ENCODE results near the gene PRND.

Gene PRND

GRCh38 chr20:4721719-4722118, at the start of gene PRND:
PRND (plus strand) TSS chr20:4721909; CDS start chr20:4724552, 2,643 bp downstream.
- TF ChIP-seq POLR2A (IDR thresholded peaks at IDR 0.05; ENCODE audit: low read length) = no peak
- no peak for TF ChIP-seq GATA1 (IDR thresholded peaks at IDR 0.05; ENCODE audit: low read depth, low read length)
- no peak for DNase-seq

- TF ChIP-seq POLR2A (IDR thresholded peaks at IDR 0.05; ENCODE audit: low read length) = no peak
- TF ChIP-seq GATA1 (IDR thresholded peaks at IDR 0.05; ENCODE audit: low read depth, low read length) = no peak
- no peak for DNase-seq
Measured at GRCh38 chr20:4672948-4673347, 48.8 kb upstream of the PRND start.

- TF ChIP-seq POLR2A (IDR thresholded peaks at IDR 0.05; ENCODE audit: low read length) (no peak), GATA1 (IDR thresholded peaks at IDR 0.05; ENCODE audit: low read depth, low read length) (no peak)
- DNase-seq = peak; percentile 56 to 83
Measured at GRCh38 chr20:4673371-4674001, 48.2 kb upstream of the PRND start.

- TF ChIP-seq GATA1 (IDR thresholded peaks at IDR 0.05; ENCODE audit: low read depth, low read length) (no peak), POLR2A (IDR thresholded peaks at IDR 0.05; ENCODE audit: low read length) (no peak)
- DNase-seq = no peak
Measured at GRCh38 chr20:4674672-4675071, 47.0 kb upstream of the PRND start.

- TF ChIP-seq POLR2A (IDR thresholded peaks at IDR 0.05; ENCODE audit: low read length) (no peak), GATA1 (IDR thresholded peaks at IDR 0.05; ENCODE audit: low read depth, low read length) (no peak)
Measured at GRCh38 chr20:4677846-4678245, 43.9 kb upstream of the PRND start.

GRCh38 chr20:4681401-4681800, 40.3 kb upstream of the PRND start:
- TF ChIP-seq GATA1 (IDR thresholded peaks at IDR 0.05; ENCODE audit: low read depth, low read length) (no peak), POLR2A (IDR thresholded peaks at IDR 0.05; ENCODE audit: low read length) (no peak)
- DNase-seq = no peak

More at GRCh38 chr20:4677846-4678245, 43.9 kb upstream of the PRND start:
- DNase-seq = no peak

GRCh38 chr20:4681991-4682401, 39.7 kb upstream of the PRND start:
- DNase-seq = no peak
- TF ChIP-seq GATA1 (IDR thresholded peaks at IDR 0.05; ENCODE audit: low read depth, low read length) (no peak), POLR2A (IDR thresholded peaks at IDR 0.05; ENCODE audit: low read length) (no peak)

GRCh38 chr20:4682682-4683081, 39.0 kb upstream of the PRND start:
- DNase-seq = no peak
- TF ChIP-seq POLR2A (IDR thresholded peaks at IDR 0.05; ENCODE audit: low read length) (no peak), GATA1 (IDR thresholded peaks at IDR 0.05; ENCODE audit: low read depth, low read length) (no peak)

- TF ChIP-seq GATA1 (IDR thresholded peaks at IDR 0.05; ENCODE audit: low read depth, low read length) = no peak
- no peak for TF ChIP-seq POLR2A (IDR thresholded peaks at IDR 0.05; ENCODE audit: low read length)
- DNase-seq = no peak
Measured at GRCh38 chr20:4683261-4683660, 38.4 kb upstream of the PRND start.

GRCh38 chr20:4684837-4685413, 36.8 kb upstream of the PRND start:
- no peak for DNase-seq
- TF ChIP-seq POLR2A (IDR thresholded peaks at IDR 0.05; ENCODE audit: low read length) (no peak), GATA1 (IDR thresholded peaks at IDR 0.05; ENCODE audit: low read depth, low read length) (no peak)

- no peak for DNase-seq
- TF ChIP-seq POLR2A (IDR thresholded peaks at IDR 0.05; ENCODE audit: low read length) = no peak
- TF ChIP-seq GATA1 (IDR thresholded peaks at IDR 0.05; ENCODE audit: low read depth, low read length) = no peak
Measured at GRCh38 chr20:4685923-4686221, 35.8 kb upstream of the PRND start.

- no peak for TF ChIP-seq POLR2A (IDR thresholded peaks at IDR 0.05; ENCODE audit: low read length)
- no peak for TF ChIP-seq GATA1 (IDR thresholded peaks at IDR 0.05; ENCODE audit: low read depth, low read length)
- DNase-seq = no peak
Measured at GRCh38 chr20:4688305-4688704, 33.4 kb upstream of the PRND start.

- DNase-seq = peak; percentile 26 to 69
- TF ChIP-seq POLR2A (IDR thresholded peaks at IDR 0.05; ENCODE audit: low read length) = no peak
- TF ChIP-seq GATA1 (IDR thresholded peaks at IDR 0.05; ENCODE audit: low read depth, low read length) = no peak
Measured at GRCh38 chr20:4689220-4689619, 32.5 kb upstream of the PRND start.

GRCh38 chr20:4691753-4692152, 30.0 kb upstream of the PRND start:
- no peak for DNase-seq
- TF ChIP-seq GATA1 (IDR thresholded peaks at IDR 0.05; ENCODE audit: low read depth, low read length) (no peak), POLR2A (IDR thresholded peaks at IDR 0.05; ENCODE audit: low read length) (no peak)

- no peak for DNase-seq
- no peak for TF ChIP-seq GATA1 (IDR thresholded peaks at IDR 0.05; ENCODE audit: low read depth, low read length)
- no peak for TF ChIP-seq POLR2A (IDR thresholded peaks at IDR 0.05; ENCODE audit: low read length)
Measured at GRCh38 chr20:4694076-4694475, 27.6 kb upstream of the PRND start.
